Upper lobe of left lung (tissue), 6 donors: ENCODE data around the gene SVIL. TPM values are rescaled to one million over a fixed set of nuclear protein-coding genes. Genes with fewer than 3 reads are reported as not detected.
"Not testable (repeated sequence)": the region's sequence is repeated elsewhere in the genome, so short reads cannot be mapped to it uniquely, and the experiment has no call there.

Experiments used
- ATAC-seq, 2 donors: fragments of 200-7000 bp; cut with Tn5 transposase; one replicate each; pipeline ENCODE4 v1.9.1; 2022; ENCODE audit warnings: mild to moderate bottlenecking in 2 of 2, moderate library complexity in 2 of 2; ENCODE audit not compliant: low FRiP score in 2 of 2
- DNase-seq, 2 donors: peaks; one replicate each; pipeline ENCODE4 v3.0.0-alpha.2; 2019 to 2020
- H3K27ac ChIP-seq, 4 donors: fragments of 200-600 bp; sonication (generic); one replicate each; pipeline ENCODE4 v1.5.1; 2016 to 2019
- H3K27me3 ChIP-seq, 4 donors: fragments of 200-600 bp; sonication (generic); one replicate each; pipeline ENCODE4 v1.5.1; 2017 to 2019
- H3K36me3 ChIP-seq, 4 donors: fragments of 200-600 bp; sonication (generic); one replicate each; pipeline ENCODE4 v1.5.1; 2016 to 2019
- H3K4me1 ChIP-seq, 4 donors: fragments of 200-600 bp; sonication (generic); one replicate each; pipeline ENCODE4 v1.5.1; 2018 to 2019
- H3K4me3 ChIP-seq, 4 donors: fragments of 200-600 bp; sonication (generic); one replicate each; pipeline ENCODE4 v1.5.1; 2017 to 2019; ENCODE audit warnings: mild to moderate bottlenecking in 2 of 4, moderate library complexity in 1 of 4
- H3K9me3 ChIP-seq, 4 donors: fragments of 200-600 bp; sonication (generic); one replicate each; pipeline ENCODE4 v1.5.1; 2018 to 2019
- EP300 ChIP-seq, 4 donors: sonication (generic); formaldehyde crosslinking; IDR thresholded peaks; one replicate each; pipeline ENCODE4 v1.5.1; 2017; ENCODE audit warnings: antibody characterized with exemption in 4 of 4, control low read depth in 2 of 4
- POLR2A ChIP-seq, 4 donors: fragments of 450-650 bp; IDR thresholded peaks; one replicate each; pipeline ENCODE4 v1.5.1; 2016 to 2017; ENCODE audit warnings: antibody characterized with exemption in 4 of 4, mild to moderate bottlenecking in 2 of 4
- POLR2AphosphoS5 ChIP-seq, 2 donors: sonication (generic); formaldehyde crosslinking; IDR thresholded peaks; one replicate each; pipeline ENCODE4 v1.5.1; 2017; ENCODE audit warnings: antibody characterized with exemption in 2 of 2
- WGBS, 2 donors: methylation state at CpG; one replicate each; pipeline ENCODE4 v1.1.5; 2017 to 2018; 5-methylcytosine and 5-hydroxymethylcytosine counted together
- total RNA-seq, 6 donors: library from RNA; depleted of rRNA in 4 of 6; stranded (reverse); fragments of >200 nt in 4 of 6; gene quantifications; one replicate each; pipeline versions ENCODE4 v1.1.0 to v1.2.1, GENCODE V29; 2016 to 2021
- TF ChIP-seq, protein P1 (sequence below), 6 experiments: fragments of 450-650 bp in 4 of 6; fragments of 200-600 bp in 2 of 6; sonication (generic) in 2 of 6; IDR thresholded peaks; one replicate each; pipeline ENCODE4 v1.5.1; 2016 to 2019; ENCODE audit warnings: antibody characterized with exemption in 6 of 6
- donor health status: DM: no; HTN: no; CAD: no; lungs with moderate emphysema.
- donor health status: DM: no; HTN: yes; CAD: no; lungs with severe emphysema.

Gene SVIL
- total RNA-seq, 6 donors from 2014 or later = 65.5 to 137 (median 105) TPM

DNA sequence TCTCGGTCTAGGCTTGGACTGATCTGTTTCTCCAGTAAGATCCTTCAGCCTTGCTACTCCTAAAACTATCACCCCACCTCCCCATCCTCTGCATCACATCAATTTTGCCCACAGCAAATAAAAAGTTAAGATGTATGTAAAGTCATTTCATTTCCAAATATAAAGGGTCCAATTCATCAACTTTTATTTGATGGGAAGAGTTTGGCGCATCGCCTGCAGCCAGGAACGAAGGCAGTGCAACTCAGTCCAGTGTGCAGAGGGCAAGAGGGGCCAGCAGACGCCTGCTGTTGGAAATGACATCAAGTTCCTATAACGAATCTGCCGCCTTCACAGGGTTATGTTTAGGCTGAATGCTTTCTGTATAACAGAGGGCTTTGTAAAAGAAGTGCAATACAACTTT is 97.0 kb downstream of the SVIL start:
- no peak for TF ChIP-seq POLR2A (IDR thresholded peaks at IDR 0.05)
- TF ChIP-seq POLR2AphosphoS5 (IDR thresholded peaks at IDR 0.05) = no peak
- TF ChIP-seq, protein P1, sequence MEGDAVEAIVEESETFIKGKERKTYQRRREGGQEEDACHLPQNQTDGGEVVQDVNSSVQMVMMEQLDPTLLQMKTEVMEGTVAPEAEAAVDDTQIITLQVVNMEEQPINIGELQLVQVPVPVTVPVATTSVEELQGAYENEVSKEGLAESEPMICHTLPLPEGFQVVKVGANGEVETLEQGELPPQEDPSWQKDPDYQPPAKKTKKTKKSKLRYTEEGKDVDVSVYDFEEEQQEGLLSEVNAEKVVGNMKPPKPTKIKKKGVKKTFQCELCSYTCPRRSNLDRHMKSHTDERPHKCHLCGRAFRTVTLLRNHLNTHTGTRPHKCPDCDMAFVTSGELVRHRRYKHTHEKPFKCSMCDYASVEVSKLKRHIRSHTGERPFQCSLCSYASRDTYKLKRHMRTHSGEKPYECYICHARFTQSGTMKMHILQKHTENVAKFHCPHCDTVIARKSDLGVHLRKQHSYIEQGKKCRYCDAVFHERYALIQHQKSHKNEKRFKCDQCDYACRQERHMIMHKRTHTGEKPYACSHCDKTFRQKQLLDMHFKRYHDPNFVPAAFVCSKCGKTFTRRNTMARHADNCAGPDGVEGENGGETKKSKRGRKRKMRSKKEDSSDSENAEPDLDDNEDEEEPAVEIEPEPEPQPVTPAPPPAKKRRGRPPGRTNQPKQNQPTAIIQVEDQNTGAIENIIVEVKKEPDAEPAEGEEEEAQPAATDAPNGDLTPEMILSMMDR (IDR thresholded peaks at IDR 0.05) = no peak
- TF ChIP-seq EP300 (IDR thresholded peaks at IDR 0.05) = no peak
- Histone ChIP-seq H3K36me3 (peaks cover 0 to 8% (median 0%) of the 10 kb centered on the region in 4 donors), H3K4me3 (no peak overlapping the region), H3K27me3 (no peaks in the 10 kb centered on the region), H3K9me3 (no peaks in the 10 kb centered on the region), H3K4me1 (peaks cover 8 to 21% (median 13%) of the 10 kb centered on the region in 4 donors), H3K27ac (no peak overlapping the region)
- DNase-seq (no peak), ATAC-seq (no peak)
- 87% methylated on average over 7 of the region's 7 CpGs for WGBS, 2 donors

DNA sequence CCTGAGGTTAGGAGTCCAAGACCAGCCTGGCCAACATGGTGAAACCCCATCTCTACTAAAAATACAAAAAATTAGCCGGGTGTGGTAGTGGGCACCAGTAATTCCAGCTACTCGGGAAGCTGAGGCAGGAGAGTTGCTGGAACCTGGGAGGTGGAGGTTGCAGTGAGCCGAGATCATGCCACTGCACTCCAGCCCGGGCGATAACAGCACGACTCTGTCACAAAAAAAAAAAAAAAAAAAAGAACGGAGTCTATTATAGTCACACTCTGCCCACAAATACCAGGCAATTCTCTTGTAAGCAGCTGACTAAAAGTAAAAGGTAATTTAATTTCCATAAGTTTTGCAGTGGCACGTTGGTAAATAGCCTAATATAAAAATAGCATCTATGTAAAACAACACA is 98.1 kb downstream of the SVIL start:
- not testable (repeated sequence) for H3K27me3 ChIP-seq, H3K9me3 ChIP-seq, DNase-seq, H3K4me3 ChIP-seq, ATAC-seq, H3K27ac ChIP-seq
- WGBS, 2 donors = 74 to 83% methylated on average over 8 of the region's 8 CpGs
- peaks cover 8 to 21% (median 13%) of the 10 kb centered on the region in 4 donors for H3K4me1 ChIP-seq
- H3K36me3 ChIP-seq = peaks cover 0 to 12% (median 0%) of the 10 kb centered on the region in 4 donors

DNA sequence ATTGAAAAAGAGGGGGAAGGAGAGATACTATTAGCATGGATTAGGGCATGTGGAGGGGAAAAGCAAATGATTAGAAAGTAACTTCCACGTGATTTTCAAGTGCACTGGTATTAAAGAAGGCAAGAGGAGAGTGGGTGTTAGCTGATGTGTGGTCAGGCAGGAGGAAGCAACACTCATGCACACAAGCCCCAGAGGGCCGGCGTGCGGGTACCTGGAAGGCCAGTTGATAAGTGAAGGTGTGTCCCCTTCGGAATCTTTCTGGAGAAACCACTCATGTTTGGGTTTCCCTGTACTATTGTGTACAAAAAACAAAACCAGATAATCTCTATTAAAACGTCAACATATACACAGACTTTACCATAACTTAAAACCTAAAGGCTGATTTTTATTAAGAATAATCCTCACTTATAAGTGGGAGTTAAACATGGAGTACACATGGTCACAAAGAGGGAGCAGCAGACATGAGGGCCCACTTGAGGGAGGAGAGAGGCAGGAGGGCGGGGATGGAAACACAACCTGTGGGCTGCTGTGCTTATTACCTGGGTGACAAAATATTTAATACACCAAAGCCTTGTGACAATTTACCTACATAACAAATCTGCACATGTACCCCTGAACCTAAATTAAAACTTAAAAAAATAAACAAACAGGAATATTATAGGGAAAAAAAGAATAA is 98.9 kb downstream of the SVIL start:
- H3K27me3 ChIP-seq = no peaks in the 10 kb centered on the region
- ATAC-seq (peak; percentile 44 to 84), DNase-seq (peak in 1 of 2 donors; percentile 63)
- peak overlapping the region in 1 of 4 donors; percentile 21 for H3K4me3 ChIP-seq
- TF ChIP-seq POLR2AphosphoS5 (IDR thresholded peaks at IDR 0.05) (no peak), POLR2A (IDR thresholded peaks at IDR 0.05) (no peak), EP300 (IDR thresholded peaks at IDR 0.05) (no peak)
- peak overlapping the region; percentile 53 to 56 (median 54) for H3K27ac ChIP-seq
- H3K9me3 ChIP-seq = no peaks in the 10 kb centered on the region
- WGBS, 2 donors = 46 to 61% methylated on average over 7 of the region's 7 CpGs
- H3K36me3 ChIP-seq = peaks cover 0 to 12% (median 0%) of the 10 kb centered on the region in 4 donors
- H3K4me1 ChIP-seq = peaks cover 8 to 21% (median 13%) of the 10 kb centered on the region in 4 donors

DNA sequence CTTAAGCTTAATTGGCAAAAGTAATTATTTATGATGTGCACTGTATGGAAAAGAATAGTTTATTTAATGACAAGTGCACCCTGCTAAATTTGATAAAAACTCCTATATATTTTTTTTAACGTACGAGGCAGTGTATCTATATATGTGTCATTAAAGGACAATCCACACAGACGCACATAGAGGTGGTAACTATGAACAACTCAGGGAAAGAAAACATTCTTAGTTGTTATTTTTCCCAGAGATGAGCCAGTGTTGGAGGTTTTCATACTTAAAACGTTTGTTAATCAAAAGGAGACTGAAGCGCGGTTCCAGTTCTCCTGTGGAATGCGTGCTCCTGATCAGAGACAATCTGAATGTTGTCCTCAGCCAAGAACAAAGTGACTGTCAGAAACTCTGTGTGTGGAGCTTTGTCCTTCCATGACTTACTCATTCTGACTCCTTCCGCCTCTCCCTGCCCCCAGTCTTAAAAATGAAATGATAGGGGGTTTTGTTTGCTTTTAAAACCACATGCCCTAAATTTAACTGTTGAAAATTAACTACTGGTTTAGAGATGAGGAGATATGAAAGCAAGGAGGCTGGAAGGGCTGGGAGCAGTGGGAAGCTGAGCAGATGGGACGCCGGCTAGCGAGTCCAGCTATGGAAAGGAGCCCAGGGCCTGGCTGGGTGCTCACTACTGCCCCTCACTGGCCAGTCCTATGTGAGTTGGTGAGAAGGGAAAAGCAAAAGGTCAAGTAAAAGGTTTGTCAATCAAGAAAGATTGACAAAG is 99.6 kb downstream of the SVIL start:
- Histone ChIP-seq H3K4me1 (peaks cover 8 to 21% (median 13%) of the 10 kb centered on the region in 4 donors), H3K36me3 (peaks cover 0 to 18% (median 0%) of the 10 kb centered on the region in 4 donors), H3K4me3 (peak overlapping the region in 2 of 4 donors; percentile 7 to 21), H3K9me3 (no peaks in the 10 kb centered on the region), H3K27me3 (no peaks in the 10 kb centered on the region), H3K27ac (peak overlapping the region; percentile 53 to 56 (median 54))
- DNase-seq = peak in 1 of 2 donors; percentile 52
- TF ChIP-seq POLR2A (IDR thresholded peaks at IDR 0.05) = no peak
- TF ChIP-seq POLR2AphosphoS5 (IDR thresholded peaks at IDR 0.05) = no peak
- no peak for TF ChIP-seq EP300 (IDR thresholded peaks at IDR 0.05)
- TF ChIP-seq, protein P1 (IDR thresholded peaks at IDR 0.05) = peak in 5 of 6 experiments; percentile 28 to 52 (median 34)
- WGBS, 2 donors = 48 to 58% methylated on average over 11 of the region's 11 CpGs
- ATAC-seq = peak; percentile 81 to 86

DNA sequence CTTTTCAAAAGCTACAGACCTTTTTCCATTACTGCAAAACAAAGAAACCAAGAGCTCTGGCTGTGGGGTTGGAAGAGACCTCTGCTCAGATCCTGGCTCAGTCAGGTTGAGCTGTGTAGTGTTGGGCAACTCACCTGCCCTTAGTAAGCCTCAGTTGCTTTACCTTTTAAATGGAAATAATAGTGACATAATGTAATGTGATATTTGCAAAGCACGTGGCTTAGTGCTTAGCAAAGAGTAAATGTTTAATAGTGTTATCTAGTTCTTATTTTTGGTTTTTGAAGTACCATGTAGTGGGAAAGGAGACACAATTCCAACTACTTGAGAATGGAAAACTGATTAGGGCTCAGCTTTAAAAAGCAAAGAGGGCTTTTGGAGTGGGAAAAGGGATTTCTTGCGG is 100.2 kb downstream of the SVIL start:
- DNase-seq = no peak
- Histone ChIP-seq H3K36me3 (peaks cover 0 to 22% (median 0%) of the 10 kb centered on the region in 4 donors), H3K4me3 (no peak overlapping the region), H3K4me1 (peaks cover 8 to 21% (median 13%) of the 10 kb centered on the region in 4 donors), H3K27ac (no peak overlapping the region), H3K27me3 (no peaks in the 10 kb centered on the region), H3K9me3 (no peaks in the 10 kb centered on the region)
- TF ChIP-seq EP300 (IDR thresholded peaks at IDR 0.05) (no peak), POLR2AphosphoS5 (IDR thresholded peaks at IDR 0.05) (no peak), POLR2A (IDR thresholded peaks at IDR 0.05) (no peak)
- TF ChIP-seq, protein P1 (IDR thresholded peaks at IDR 0.05) = no peak
- ATAC-seq = no peak
- 52 to 57% methylated on average over 2 of the region's 2 CpGs for WGBS, 2 donors
